ENCODE measurements around the gene CASZ1. TPM values are rescaled to one million over a fixed set of nuclear protein-coding genes. Genes with fewer than 3 reads are reported as not detected.
A peak's percentile ranks its signal among the peaks of the same experiment; 100 is the strongest.

The CASZ1 gene
- total RNA-seq, 1 experiment from 2014 or later, result 3.9 TPM

- H3K27ac Mint-ChIP-seq, result no peak overlapping the region
- no peak overlapping the region for H3K4ac ChIP-seq (ENCODE audit: low read depth, low read length)
These were observed 34.8 kb downstream of the CASZ1 start for GRCh38 chr1:10761503-10762152.

More at GRCh38 chr1:10761503-10762152, 34.8 kb downstream of the CASZ1 start:
- Histone ChIP-seq H3K56ac (ENCODE audit: insufficient read length, low read depth, low read length) (no peak overlapping the region), H3K9ac (ENCODE audit: extremely low read depth, insufficient read length, low read length) (no peak overlapping the region), H2BK5ac (ENCODE audit: insufficient read length, low read length) (no peak overlapping the region), H4K5ac (ENCODE audit: insufficient read length, low read depth, low read length) (no peak overlapping the region), H2BK120ac (ENCODE audit: low read depth, low read length, poor library complexity, severe bottlenecking) (no peak overlapping the region), H4K91ac (ENCODE audit: insufficient read length, low read depth, low read length) (no peak overlapping the region), H2BK20ac (ENCODE audit: low read depth, low read length, poor library complexity, severe bottlenecking) (peak overlapping the region; percentile 76), H2AFZ (ENCODE audit: low read length) (no peak overlapping the region), H3K18ac (ENCODE audit: insufficient read length, low read depth, low read length) (peak overlapping the region; percentile 61), H3K27me3 (ENCODE audit: insufficient read depth, low read length) (no peaks in the 10 kb centered on the region), H3K4me2 (ENCODE audit: insufficient read depth, insufficient read length, low read length) (no peak overlapping the region), H4K20me1 (ENCODE audit: control insufficient read depth, insufficient read depth, insufficient read length) (no peaks in the 10 kb centered on the region), H3K9me3 (ENCODE audit: control insufficient read depth, low read depth, low read length) (no peaks in the 10 kb centered on the region), H3K79me1 (ENCODE audit: insufficient read depth, low read depth, low read length, poor library complexity, severe bottlenecking) (no peaks in the 10 kb centered on the region), H3K14ac (ENCODE audit: insufficient read depth, low read length) (peak overlapping the region; percentile 83), H3K23ac (ENCODE audit: insufficient read length, low read depth, low read length) (no peak overlapping the region), H4K8ac (replicated peaks; ENCODE audit: insufficient read length, low read depth, low read length) (no peak overlapping the region), H3T11ph (ENCODE audit: low read length) (peak overlapping the region; percentile 12), H3K79me2 (ENCODE audit: insufficient read depth, low read length) (no peaks in the 10 kb centered on the region), H2BK15ac (ENCODE audit: low read depth, low read length) (no peak overlapping the region), H3K23me2 (ENCODE audit: insufficient read length, low read depth, low read length, poor library complexity, severe bottlenecking) (no peaks in the 10 kb centered on the region), H3K27ac (ENCODE audit: insufficient read length, low read depth, low read length) (no peak overlapping the region), H2AK5ac (ENCODE audit: insufficient read length, low read length) (no peak overlapping the region), H2BK12ac (ENCODE audit: insufficient read length, low read depth, low read length) (no peak overlapping the region), H3K4me1 (ENCODE audit: insufficient read depth, low read length) (no peaks in the 10 kb centered on the region; the same call in 1 of the 2 replicates)
- Mint-ChIP-seq H3K36me3 (ENCODE audit: insufficient read depth in 1 of 3, low read depth in 3 of 3) (no peaks in the 10 kb centered on the region), H3K4me1 (peaks cover 22 to 28% of the 10 kb centered on the region in 2 experiments), H3K9me3 (no peaks in the 10 kb centered on the region), H3K4me3 (no peak overlapping the region), H3K27me3 (ENCODE audit: low read depth) (no peaks in the 10 kb centered on the region)
- WGBS (ENCODE audit: extremely low coverage, insufficient read length, low lambda C conversion rate), result no CpG with 5 or more reads among the region's 23 CpGs
- DNase-seq, result no peak
- TF ChIP-seq CTCF (conservative IDR thresholded peaks at IDR 0.05), result no peak

Data from H9 (cell line).